ENCODE data around the gene KCTD17. TPM values are rescaled to one million over a fixed set of nuclear protein-coding genes. Genes with fewer than 3 reads are reported as not detected.

The KCTD17 gene
- total RNA-seq, 6 experiments from 2014 or later: 2.0 to 9.7 (median 4.4) TPM

DNA sequence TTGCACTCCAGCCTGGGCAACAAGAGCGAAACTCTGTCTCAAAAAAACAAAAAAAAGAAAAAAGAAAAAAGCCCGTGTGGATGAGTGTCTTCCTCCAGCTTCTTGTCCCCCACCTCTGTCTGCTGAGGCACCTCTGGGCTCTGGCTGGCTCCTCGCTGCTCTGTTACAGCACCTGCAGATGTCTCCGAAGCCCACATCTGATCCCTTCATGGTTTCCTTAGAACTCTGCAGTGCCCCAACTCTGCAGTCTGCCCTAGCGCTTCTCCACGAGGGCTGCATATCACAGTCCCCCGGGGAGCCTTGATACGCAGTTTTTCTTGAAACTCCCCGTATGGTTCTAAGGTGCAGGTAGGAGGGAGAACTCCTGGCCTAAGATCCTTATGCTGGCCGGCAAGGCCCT, 15.9 kb downstream of the KCTD17 start:
- Histone ChIP-seq H3K27ac (no peak overlapping the region), H3K36me3 (no peaks in the 10 kb centered on the region), H3K4me3 (no peak overlapping the region), H3K27me3 (no peaks in the 10 kb centered on the region), H3K9me3 (no peaks in the 10 kb centered on the region), H3K4me1 (no peaks in the 10 kb centered on the region)
- TF ChIP-seq POLR2A (IDR thresholded peaks at IDR 0.05): no peak
- TF ChIP-seq, protein P1, sequence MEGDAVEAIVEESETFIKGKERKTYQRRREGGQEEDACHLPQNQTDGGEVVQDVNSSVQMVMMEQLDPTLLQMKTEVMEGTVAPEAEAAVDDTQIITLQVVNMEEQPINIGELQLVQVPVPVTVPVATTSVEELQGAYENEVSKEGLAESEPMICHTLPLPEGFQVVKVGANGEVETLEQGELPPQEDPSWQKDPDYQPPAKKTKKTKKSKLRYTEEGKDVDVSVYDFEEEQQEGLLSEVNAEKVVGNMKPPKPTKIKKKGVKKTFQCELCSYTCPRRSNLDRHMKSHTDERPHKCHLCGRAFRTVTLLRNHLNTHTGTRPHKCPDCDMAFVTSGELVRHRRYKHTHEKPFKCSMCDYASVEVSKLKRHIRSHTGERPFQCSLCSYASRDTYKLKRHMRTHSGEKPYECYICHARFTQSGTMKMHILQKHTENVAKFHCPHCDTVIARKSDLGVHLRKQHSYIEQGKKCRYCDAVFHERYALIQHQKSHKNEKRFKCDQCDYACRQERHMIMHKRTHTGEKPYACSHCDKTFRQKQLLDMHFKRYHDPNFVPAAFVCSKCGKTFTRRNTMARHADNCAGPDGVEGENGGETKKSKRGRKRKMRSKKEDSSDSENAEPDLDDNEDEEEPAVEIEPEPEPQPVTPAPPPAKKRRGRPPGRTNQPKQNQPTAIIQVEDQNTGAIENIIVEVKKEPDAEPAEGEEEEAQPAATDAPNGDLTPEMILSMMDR (IDR thresholded peaks at IDR 0.05): no peak
- intact Hi-C loops (cut with DNase I): loop anchor here in 1 of 2 donors (10.0 kb wide), 1 partner anchor 137 kb away; no protein-coding TSS in a partner anchor
- ATAC-seq: no peak
- DNase-seq: no peak
- WGBS (ENCODE audit: insufficient coverage, low coverage, low lambda C conversion rate, missing lambda C conversion rate): 61% methylated on average over 5 of the region's 10 CpGs

DNA sequence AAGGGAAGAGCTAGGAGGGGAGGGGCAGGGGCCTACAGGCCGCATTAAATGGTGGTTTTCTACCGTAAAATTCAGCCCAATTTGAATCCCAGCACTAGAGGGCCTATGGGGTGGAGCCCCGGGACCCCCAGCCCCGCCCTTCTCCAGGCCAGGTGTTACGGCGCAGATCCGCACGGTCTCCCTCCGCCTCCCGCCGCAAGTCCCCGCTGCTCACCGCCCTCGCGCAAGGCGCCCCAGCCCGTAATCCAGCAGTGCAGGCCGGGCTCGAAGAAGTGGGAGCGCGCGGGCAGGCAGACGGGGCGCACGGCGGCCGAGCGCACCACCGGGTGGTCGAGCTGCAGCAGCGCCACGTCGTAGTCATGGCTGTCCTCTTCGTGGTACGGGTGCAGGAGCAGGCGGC, 17.3 kb downstream of the KCTD17 start:
- intact Hi-C loops (cut with DNase I): loop anchor here in 1 of 2 donors (10.0 kb wide), 1 partner anchor 136 kb away; no protein-coding TSS in a partner anchor
- Histone ChIP-seq H3K27ac (no peak overlapping the region), H3K36me3 (no peaks in the 10 kb centered on the region), H3K27me3 (no peaks in the 10 kb centered on the region), H3K4me3 (no peak overlapping the region), H3K9me3 (no peaks in the 10 kb centered on the region), H3K4me1 (no peaks in the 10 kb centered on the region)
- DNase-seq: no peak
- WGBS (ENCODE audit: insufficient coverage, low coverage, low lambda C conversion rate, missing lambda C conversion rate): 20% methylated on average over 1 of the region's 36 CpGs
- TF ChIP-seq, protein P1 (IDR thresholded peaks at IDR 0.05): no peak
- TF ChIP-seq POLR2A (IDR thresholded peaks at IDR 0.05): no peak
- ATAC-seq: no peak

DNA sequence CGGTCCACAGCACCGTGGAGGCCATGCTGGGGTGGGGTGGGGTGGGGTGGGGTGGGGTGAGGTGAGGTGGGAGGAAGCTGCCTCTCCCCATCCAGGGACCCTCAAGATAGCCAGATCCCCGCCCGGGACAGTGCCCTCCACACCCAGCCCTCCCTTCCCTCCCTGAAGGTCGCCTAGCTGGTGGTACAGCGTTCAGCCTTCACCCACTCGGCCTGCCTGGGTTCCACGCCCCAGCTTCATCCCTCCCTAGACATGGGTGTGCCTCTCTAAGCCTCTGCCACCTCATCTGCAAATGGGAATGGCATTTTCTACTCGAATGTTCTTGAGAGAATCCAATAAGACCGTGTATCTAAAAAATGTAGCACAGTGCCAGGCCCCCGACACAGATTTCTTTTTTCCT, 17.8 kb downstream of the KCTD17 start:
- Histone ChIP-seq H3K27ac (no peak overlapping the region), H3K27me3 (no peaks in the 10 kb centered on the region), H3K9me3 (no peaks in the 10 kb centered on the region), H3K4me3 (no peak overlapping the region), H3K36me3 (no peaks in the 10 kb centered on the region), H3K4me1 (no peaks in the 10 kb centered on the region)
- 58% methylated on average over 4 of the region's 11 CpGs for WGBS (ENCODE audit: insufficient coverage, low coverage, low lambda C conversion rate, missing lambda C conversion rate)
- ATAC-seq: no peak
- DNase-seq: no peak
- no peak for TF ChIP-seq POLR2A (IDR thresholded peaks at IDR 0.05)
- TF ChIP-seq, protein P1 (IDR thresholded peaks at IDR 0.05): no peak
- intact Hi-C loops (cut with DNase I): loop anchor here in 1 of 2 donors (10.0 kb wide), 1 partner anchor 135 kb away; no protein-coding TSS in a partner anchor

DNA sequence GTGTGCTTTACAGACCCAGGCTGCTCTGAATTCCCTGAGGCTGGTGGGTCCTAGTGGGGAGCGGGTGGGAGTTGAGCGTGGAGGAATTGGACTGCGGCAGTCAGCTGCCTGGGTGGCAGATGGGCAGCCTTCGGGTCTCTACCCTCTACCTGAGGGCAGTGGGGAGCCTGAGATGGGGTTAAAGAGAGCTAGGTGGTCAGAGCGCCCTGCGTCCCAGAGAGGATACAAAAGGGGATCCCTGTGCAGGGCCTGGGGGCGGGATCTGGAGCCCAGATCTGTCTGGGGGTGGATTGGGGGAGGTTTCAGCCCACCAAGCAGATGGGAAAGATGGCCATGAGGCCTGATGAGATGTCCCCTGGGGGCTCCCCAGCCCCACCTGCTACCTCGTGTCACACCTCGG, 18.2 kb downstream of the KCTD17 start:
- H3K36me3 ChIP-seq: no peaks in the 10 kb centered on the region
- no peak overlapping the region for H3K4me3 ChIP-seq
- H3K9me3 ChIP-seq: no peaks in the 10 kb centered on the region
- 78% methylated on average over 7 of the region's 9 CpGs for WGBS (ENCODE audit: insufficient coverage, low coverage, low lambda C conversion rate, missing lambda C conversion rate)
- ATAC-seq: no peak
- H3K27me3 ChIP-seq: no peaks in the 10 kb centered on the region
- DNase-seq: no peak
- intact Hi-C loops (cut with DNase I): loop anchor here in 1 of 2 donors (10.0 kb wide), 1 partner anchor 135 kb away; no protein-coding TSS in a partner anchor
- TF ChIP-seq, protein P1 (IDR thresholded peaks at IDR 0.05): no peak
- no peak for TF ChIP-seq POLR2A (IDR thresholded peaks at IDR 0.05)
- H3K4me1 ChIP-seq: no peaks in the 10 kb centered on the region
- no peak overlapping the region for H3K27ac ChIP-seq

DNA sequence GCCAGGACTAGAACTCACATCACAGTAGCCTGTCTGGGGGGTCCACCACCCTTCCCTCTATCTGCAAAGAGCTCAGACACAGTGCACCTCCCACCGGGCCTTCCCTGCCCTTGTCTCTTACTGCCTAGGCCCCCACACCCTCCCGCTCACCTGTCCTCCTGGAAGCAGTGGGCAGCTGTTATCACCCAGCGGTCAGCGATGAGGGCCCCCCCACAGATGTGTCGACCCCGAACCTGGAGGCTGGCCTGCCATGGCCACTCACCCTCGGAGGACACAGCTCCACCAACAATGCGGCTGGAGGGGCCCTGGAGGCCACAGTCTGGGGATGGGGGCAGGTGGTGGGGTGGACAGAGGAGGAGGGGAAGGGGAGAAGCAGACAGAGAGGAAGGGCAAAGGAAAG, 18.8 kb downstream of the KCTD17 start:
- DNase-seq: no peak
- H3K27ac ChIP-seq: no peak overlapping the region
- no peak overlapping the region for H3K4me3 ChIP-seq
- no peak for TF ChIP-seq POLR2A (IDR thresholded peaks at IDR 0.05)
- no peaks in the 10 kb centered on the region for H3K9me3 ChIP-seq
- no peak for ATAC-seq
- no peaks in the 10 kb centered on the region for H3K36me3 ChIP-seq
- 76% methylated on average over 6 of the region's 8 CpGs for WGBS (ENCODE audit: insufficient coverage, low coverage, low lambda C conversion rate, missing lambda C conversion rate)
- intact Hi-C loops (cut with DNase I): no loop called here
- H3K27me3 ChIP-seq: no peaks in the 10 kb centered on the region
- no peaks in the 10 kb centered on the region for H3K4me1 ChIP-seq
